ENCODE results near the gene CNNM4.

The CNNM4 gene

GRCh38 chr2:96811917-96812316 is 51.2 kb downstream of the CNNM4 start:
- no peak for DNase-seq (ENCODE audit: low read depth)

- DNase-seq (ENCODE audit: low read depth): no peak
Measured at GRCh38 chr2:96813656-96814055, 53.0 kb downstream of the CNNM4 start.

GRCh38 chr2:96815326-96816126 is 54.8 kb downstream of the CNNM4 start:
- DNase-seq (ENCODE audit: low read depth): no peak

- DNase-seq (ENCODE audit: low read depth): peak; percentile 97
Measured at GRCh38 chr2:96816127-96816835, 55.6 kb downstream of the CNNM4 start, which contains the start of gene CNNM3. TSS of gene CNNM3 (plus strand) at chr2:96816268. CDS start at chr2:96816278, 10 bp downstream.

GRCh38 chr2:96816836-96817702 is 56.4 kb downstream of the CNNM4 start:
- no peak for DNase-seq (ENCODE audit: low read depth)

- DNase-seq (ENCODE audit: low read depth): no peak
Measured at GRCh38 chr2:96817882-96818281, 57.2 kb downstream of the CNNM4 start.

- DNase-seq (ENCODE audit: low read depth): no peak
Measured at GRCh38 chr2:96819128-96819875, 58.6 kb downstream of the CNNM4 start.

GRCh38 chr2:96819876-96820511 is 59.3 kb downstream of the CNNM4 start:
- DNase-seq (ENCODE audit: low read depth): no peak

- DNase-seq (ENCODE audit: low read depth): no peak
Measured at GRCh38 chr2:96821113-96821675, 60.5 kb downstream of the CNNM4 start.

GRCh38 chr2:96822786-96823185 is 62.1 kb downstream of the CNNM4 start:
- no peak for DNase-seq (ENCODE audit: low read depth)

- no peak for DNase-seq (ENCODE audit: low read depth)
Measured at GRCh38 chr2:96823198-96823597, 62.5 kb downstream of the CNNM4 start.

GRCh38 chr2:96824079-96824870 is 63.6 kb downstream of the CNNM4 start:
- DNase-seq (ENCODE audit: low read depth): no peak

GRCh38 chr2:96825057-96825456 is 64.4 kb downstream of the CNNM4 start:
- DNase-seq (ENCODE audit: low read depth): no peak

GRCh38 chr2:96826546-96827278 is 66.0 kb downstream of the CNNM4 start:
- no peak for DNase-seq (ENCODE audit: low read depth)

GRCh38 chr2:96828436-96828835 is 67.7 kb downstream of the CNNM4 start:
- no peak for DNase-seq (ENCODE audit: low read depth)

- no peak for DNase-seq (ENCODE audit: low read depth)
Measured at GRCh38 chr2:96828874-96829273, 68.2 kb downstream of the CNNM4 start.

GRCh38 chr2:96830044-96830562 is 69.4 kb downstream of the CNNM4 start:
- DNase-seq (ENCODE audit: low read depth): no peak

- no peak for DNase-seq (ENCODE audit: low read depth)
Measured at GRCh38 chr2:96831679-96832078, 71.0 kb downstream of the CNNM4 start.

GRCh38 chr2:96832408-96832753 is 71.7 kb downstream of the CNNM4 start:
- DNase-seq (ENCODE audit: low read depth): no peak
